Parathyroid adenoma (tissue), 2 donors: ENCODE results near the gene STMP1.

ENCODE experiments used
- H2AFZ ChIP-seq: fragments of 300-600 bp; sonication (generic); one replicate; pipeline ENCODE4 v1.7.0; 2017; ENCODE audit warnings: antibody characterized with exemption, mild to moderate bottlenecking
- H3K27ac ChIP-seq: fragments of 300-600 bp; sonication (generic); one replicate; pipeline ENCODE4 v1.7.0; 2017
- H3K27me3 ChIP-seq: fragments of 300-600 bp; sonication (generic); one replicate; pipeline ENCODE4 v1.7.0; 2017; ENCODE audit warnings: low read length; ENCODE audit not compliant: control insufficient read depth, insufficient read depth
- H3K36me3 ChIP-seq: fragments of 300-600 bp; sonication (generic); one replicate; pipeline ENCODE4 v1.7.0; 2017; ENCODE audit warnings: low read length; ENCODE audit not compliant: control insufficient read depth, insufficient read depth
- H3K4me1 ChIP-seq: fragments of 300-600 bp; sonication (generic); one replicate; pipeline ENCODE4 v1.7.0; 2017; ENCODE audit warnings: control low read depth
- H3K4me2 ChIP-seq: fragments of 300-600 bp; sonication (generic); one replicate; pipeline ENCODE4 v1.7.0; 2017; ENCODE audit warnings: low read length
- H3K4me3 ChIP-seq: fragments of 300-600 bp; sonication (generic); one replicate; pipeline ENCODE4 v1.7.0; 2017; ENCODE audit warnings: low read depth, low read length
- H3K79me2 ChIP-seq: fragments of 300-600 bp; sonication (generic); one replicate; pipeline ENCODE4 v1.7.0; 2017; ENCODE audit warnings: control low read depth
- H3K9ac ChIP-seq: fragments of 300-600 bp; sonication (generic); one replicate; pipeline ENCODE4 v1.7.0; 2017; ENCODE audit warnings: mild to moderate bottlenecking
- H3K9me3 ChIP-seq: fragments of 300-600 bp; sonication (generic); one replicate; pipeline ENCODE4 v1.7.0; 2017; ENCODE audit warnings: low read length; ENCODE audit not compliant: control insufficient read depth
- CTCF ChIP-seq: fragments of 300-600 bp; sonication (generic); IDR thresholded peaks from one replicate; pipeline ENCODE4 v1.7.0; 2017; ENCODE audit warnings: antibody characterized with exemption, mild to moderate bottlenecking
- donor health status: primary hyperparathyroidism.

STMP1 gene

DNA sequence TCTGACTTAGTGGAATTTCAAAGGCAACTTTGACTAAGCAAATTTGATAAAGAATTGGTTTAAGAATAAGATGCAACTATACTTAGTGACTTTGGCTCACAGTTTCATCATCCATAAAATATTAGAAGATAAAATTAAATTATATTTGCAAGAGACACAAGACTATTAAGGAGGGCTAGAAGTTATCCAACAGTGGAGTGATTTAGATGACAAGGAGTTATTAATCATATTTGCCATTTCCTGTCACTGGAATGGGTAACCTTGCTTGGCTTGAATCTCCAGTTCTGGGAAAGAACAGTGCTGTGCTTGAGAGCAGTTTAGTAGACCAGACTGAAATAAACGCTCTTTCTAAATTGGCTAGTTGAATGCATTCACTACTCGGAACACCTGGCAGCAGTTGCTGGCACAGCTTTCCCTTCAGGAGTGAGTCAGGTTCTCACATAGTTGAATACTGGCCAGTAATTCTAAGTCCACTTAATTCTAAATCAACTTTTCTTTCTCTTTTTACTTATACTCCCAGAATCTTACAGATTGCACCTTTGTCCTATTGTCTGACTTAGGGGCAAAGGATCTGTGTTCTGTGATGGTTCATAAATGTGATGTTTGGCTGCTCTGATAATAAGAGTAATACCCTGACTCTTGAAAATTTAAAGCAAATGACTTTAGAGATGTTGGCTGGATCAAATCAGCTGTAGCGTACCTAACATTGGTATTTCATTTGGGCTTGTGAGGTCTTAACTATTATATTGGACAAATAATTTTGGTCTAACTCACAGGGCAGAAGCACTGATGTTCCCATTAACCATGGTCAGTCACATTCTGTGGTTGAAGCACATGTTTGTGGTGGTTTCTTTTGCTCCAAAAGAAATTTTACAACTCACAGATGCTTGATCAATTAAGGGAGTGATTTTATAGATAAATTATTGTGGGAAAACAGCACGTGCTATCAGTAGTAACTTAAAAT, 16.6 kb downstream of the STMP1 start:
- Histone ChIP-seq H3K27ac (no peak overlapping the region), H3K4me3 (no peak overlapping the region), H3K4me1 (no peaks in the 10 kb centered on the region), H3K27me3 (no peaks in the 10 kb centered on the region), H3K36me3 (no peaks in the 10 kb centered on the region), H3K9ac (no peak overlapping the region), H3K4me2 (no peak overlapping the region), H2AFZ (no peak overlapping the region), H3K79me2 (peaks cover 2% of the 10 kb centered on the region), H3K9me3 (no peaks in the 10 kb centered on the region)
- no peak for TF ChIP-seq CTCF

- TF ChIP-seq CTCF, result no peak
- no peaks in the 10 kb centered on the region for H3K36me3 ChIP-seq
- H3K27ac ChIP-seq, result no peak overlapping the region
- H3K9ac ChIP-seq, result no peak overlapping the region
- no peaks in the 10 kb centered on the region for H3K27me3 ChIP-seq
- H2AFZ ChIP-seq, result no peak overlapping the region
- H3K4me3 ChIP-seq, result no peak overlapping the region
- H3K4me1 ChIP-seq, result no peaks in the 10 kb centered on the region
- H3K79me2 ChIP-seq, result no peaks in the 10 kb centered on the region
- no peak overlapping the region for H3K4me2 ChIP-seq
- no peaks in the 10 kb centered on the region for H3K9me3 ChIP-seq
Measured at GRCh38 chr7:135681762-135682161, 19.4 kb downstream of the STMP1 start.

DNA sequence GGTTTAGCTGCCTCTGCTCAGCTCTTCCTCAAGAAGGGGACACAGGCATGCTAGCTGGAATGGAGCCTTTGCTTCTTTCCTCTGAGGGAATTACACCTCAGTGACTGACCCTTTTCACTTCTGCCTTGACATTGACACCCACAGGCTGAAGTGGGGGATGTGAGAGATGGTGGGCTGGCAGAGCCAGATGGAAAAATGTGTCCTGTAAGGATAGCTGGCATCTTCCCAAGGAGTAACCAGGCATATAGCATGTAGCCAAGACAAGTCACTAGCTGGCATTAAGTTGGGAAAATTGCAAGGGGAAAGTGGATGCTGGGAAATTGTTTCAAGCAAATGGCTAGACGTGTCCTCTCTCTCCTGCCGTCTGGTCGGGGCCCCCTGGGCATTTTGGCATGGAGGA, 19.9 kb downstream of the STMP1 start:
- Histone ChIP-seq H2AFZ (no peak overlapping the region), H3K9me3 (no peaks in the 10 kb centered on the region), H3K4me3 (no peak overlapping the region), H3K79me2 (no peaks in the 10 kb centered on the region), H3K4me1 (no peaks in the 10 kb centered on the region), H3K4me2 (no peak overlapping the region), H3K27ac (no peak overlapping the region), H3K27me3 (no peaks in the 10 kb centered on the region), H3K9ac (no peak overlapping the region), H3K36me3 (no peaks in the 10 kb centered on the region)
- TF ChIP-seq CTCF, result no peak

DNA sequence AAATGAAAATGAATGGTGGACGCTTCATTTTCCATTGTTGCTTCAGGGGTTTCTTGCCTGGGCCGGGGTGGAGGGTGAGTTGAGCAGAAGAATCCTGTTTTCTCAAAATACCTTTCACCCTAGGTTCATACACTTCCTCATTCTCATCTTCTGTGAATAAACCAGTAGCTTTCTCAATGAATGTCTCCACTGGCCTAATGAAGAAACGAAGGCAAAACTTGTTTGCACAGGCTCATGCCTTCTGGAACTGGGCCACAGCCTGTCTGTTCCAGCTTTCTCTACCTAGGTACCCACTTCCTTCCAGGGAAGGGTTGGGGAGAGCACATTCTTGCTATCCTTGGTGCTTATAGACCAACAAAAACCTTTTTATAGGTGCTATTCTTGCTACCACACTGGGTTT, 21.3 kb downstream of the STMP1 start:
- H3K79me2 ChIP-seq, result no peaks in the 10 kb centered on the region
- no peak overlapping the region for H3K9ac ChIP-seq
- no peaks in the 10 kb centered on the region for H3K27me3 ChIP-seq
- no peaks in the 10 kb centered on the region for H3K9me3 ChIP-seq
- H3K4me3 ChIP-seq, result no peak overlapping the region
- H3K4me1 ChIP-seq, result no peaks in the 10 kb centered on the region
- no peak overlapping the region for H3K27ac ChIP-seq
- no peaks in the 10 kb centered on the region for H3K36me3 ChIP-seq
- no peak overlapping the region for H3K4me2 ChIP-seq
- TF ChIP-seq CTCF, result no peak
- no peak overlapping the region for H2AFZ ChIP-seq

- Histone ChIP-seq H3K36me3 (no peaks in the 10 kb centered on the region), H3K4me1 (no peaks in the 10 kb centered on the region), H2AFZ (no peak overlapping the region), H3K79me2 (no peaks in the 10 kb centered on the region), H3K27me3 (no peaks in the 10 kb centered on the region), H3K4me3 (no peak overlapping the region), H3K9ac (no peak overlapping the region), H3K4me2 (no peak overlapping the region), H3K27ac (no peak overlapping the region), H3K9me3 (no peaks in the 10 kb centered on the region)
- no peak for TF ChIP-seq CTCF
Measured at GRCh38 chr7:135684136-135684535, 21.8 kb downstream of the STMP1 start.
